NB4 (cell line): Measurements from ENCODE around the gene CFAP299.
"Not testable (repeated sequence)": the region's sequence is repeated elsewhere in the genome, so short reads cannot be mapped to it uniquely, and the experiment has no call there.

Source experiments
- DNase-seq: peaks from one replicate; pipeline ENCODE4 v3.0.0; 2010; ENCODE audit warnings: low read depth
- H3K4me3 ChIP-seq: one replicate; pipeline ENCODE4 v1.5.1; 2011; ENCODE audit warnings: mild to moderate bottlenecking, low read depth, low read length, moderate library complexity
- CTCF ChIP-seq: IDR thresholded peaks from one replicate; pipeline ENCODE4 v1.5.1; 2012; ENCODE audit warnings: low read depth, low read length
- MYC ChIP-seq: IDR thresholded peaks from 2 replicates; pipeline ENCODE4 v1.6.1; 2011; ENCODE audit warnings: low read depth, low read length
- POLR2A ChIP-seq: IDR thresholded peaks from 2 replicates; pipeline ENCODE4 v1.6.1; 2011; ENCODE audit warnings: mild to moderate bottlenecking; ENCODE audit not compliant: insufficient read length; ENCODE audit errors: extremely low read depth
- TF ChIP-seq, protein P1 (sequence below): IDR thresholded peaks from 2 replicates; pipeline ENCODE4 v1.6.1; 2011; ENCODE audit warnings: low read depth, low read length

Gene CFAP299

DNA sequence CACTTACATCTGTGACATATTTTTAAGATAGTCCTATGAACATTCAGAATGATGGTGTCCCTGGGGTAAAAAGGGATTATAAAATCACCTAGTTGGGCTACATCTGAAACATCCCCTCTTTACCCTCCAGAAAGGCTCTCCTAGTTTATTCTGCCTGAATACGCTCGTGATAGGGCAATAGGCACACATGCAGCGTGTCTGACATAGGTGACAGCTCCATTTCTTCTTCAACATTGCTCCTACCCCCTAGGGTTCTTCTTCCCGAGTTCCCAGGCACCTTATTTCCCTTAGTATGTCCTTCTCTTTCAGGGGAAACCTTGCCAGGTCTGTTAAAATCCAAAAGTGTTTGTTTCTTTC, 27.1 kb upstream of the CFAP299 start:
- DNase-seq, result no peak
- no peak overlapping the region for H3K4me3 ChIP-seq
- no peak for TF ChIP-seq MYC
- TF ChIP-seq, protein P1, sequence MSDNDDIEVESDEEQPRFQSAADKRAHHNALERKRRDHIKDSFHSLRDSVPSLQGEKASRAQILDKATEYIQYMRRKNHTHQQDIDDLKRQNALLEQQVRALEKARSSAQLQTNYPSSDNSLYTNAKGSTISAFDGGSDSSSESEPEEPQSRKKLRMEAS, result no peak
- TF ChIP-seq POLR2A, result no peak
- TF ChIP-seq CTCF, result no peak

DNA sequence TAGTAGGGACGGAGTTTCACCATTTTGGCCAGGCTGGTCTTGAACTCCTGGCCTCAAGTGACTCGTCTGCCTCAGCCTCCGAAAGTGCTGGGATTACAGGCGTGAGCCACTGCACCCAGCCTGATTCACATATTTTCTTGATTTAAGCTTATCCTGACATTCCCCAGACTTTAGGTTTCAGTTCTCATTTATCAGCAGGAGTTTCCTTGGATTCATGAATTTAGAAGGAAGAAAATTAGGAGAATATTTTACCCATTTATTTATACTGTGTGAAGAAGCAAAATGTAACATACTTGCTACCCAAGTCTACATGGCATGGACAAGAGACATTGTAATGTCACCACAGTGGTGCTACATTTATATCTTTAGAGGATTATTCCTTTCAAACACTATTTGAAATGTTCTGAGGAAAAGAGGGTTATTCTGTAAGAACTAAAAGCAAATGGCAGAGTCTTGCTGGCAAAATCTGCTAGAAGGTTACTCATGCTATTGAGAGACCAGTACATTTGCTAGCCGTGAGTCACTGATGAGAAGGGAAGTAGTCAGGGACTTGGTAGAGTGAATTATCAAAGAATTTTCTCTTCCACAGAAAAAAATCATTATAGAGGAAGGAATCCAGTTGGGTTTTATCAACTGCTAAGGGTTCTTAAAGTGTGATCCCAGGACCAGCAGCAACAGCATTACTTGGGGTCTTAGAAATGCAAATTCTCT, 26.1 kb upstream of the CFAP299 start:
- no peak overlapping the region for H3K4me3 ChIP-seq
- DNase-seq, result peak; percentile 10
- no peak for TF ChIP-seq MYC
- TF ChIP-seq POLR2A, result no peak

DNA sequence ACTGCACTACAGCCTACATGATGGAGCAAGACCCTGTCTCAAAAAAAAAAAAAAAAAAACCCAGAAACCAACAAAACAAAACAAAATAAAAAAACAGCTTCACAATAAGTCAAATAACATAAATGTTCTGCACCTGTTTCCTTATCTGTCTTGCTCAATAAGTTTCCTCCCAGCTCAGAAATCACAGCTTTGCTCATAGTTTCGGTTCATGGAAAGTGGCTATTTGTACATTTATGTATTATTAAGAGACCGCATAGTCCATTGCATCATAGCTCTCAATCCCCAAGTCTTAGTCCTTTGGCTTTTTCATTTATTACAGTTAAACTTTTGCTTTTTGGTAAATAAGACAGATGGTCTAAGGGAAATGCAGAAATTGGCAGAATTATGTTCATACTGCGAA, 24.4 kb upstream of the CFAP299 start:
- no peak for DNase-seq
- TF ChIP-seq POLR2A (no peak), CTCF (no peak), MYC (no peak)
- TF ChIP-seq, protein P1, result no peak
- no peak overlapping the region for H3K4me3 ChIP-seq

DNA sequence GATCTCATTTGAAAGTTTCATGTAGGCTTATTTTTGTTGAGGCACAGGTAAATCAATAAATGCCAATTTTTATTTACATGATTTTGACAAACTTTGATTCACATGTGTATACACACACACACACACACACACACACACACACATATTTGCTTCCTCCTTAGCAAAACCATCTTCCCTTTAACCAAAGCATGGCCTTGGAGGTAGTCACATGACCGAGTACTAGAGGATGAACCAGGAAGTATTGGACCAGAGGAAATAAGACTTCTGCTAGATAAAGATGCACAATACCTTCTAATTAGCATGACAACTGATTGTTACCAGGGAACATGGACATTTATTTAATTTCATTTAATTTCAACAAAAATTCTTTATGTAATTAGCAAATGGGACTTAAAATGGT, 23.4 kb upstream of the CFAP299 start:
- H3K4me3 ChIP-seq, result no peak overlapping the region
- TF ChIP-seq CTCF (no peak), MYC (no peak), POLR2A (no peak)
- TF ChIP-seq, protein P1, result no peak
- DNase-seq, result peak; percentile 5

GRCh38 chr4:80313627-80314026, 21.9 kb upstream of the CFAP299 start:
- no peak for TF ChIP-seq POLR2A
- TF ChIP-seq MYC, result no peak
- TF ChIP-seq CTCF, result no peak
- TF ChIP-seq, protein P1, result no peak
- H3K4me3 ChIP-seq, result no peak overlapping the region
- no peak for DNase-seq

DNA sequence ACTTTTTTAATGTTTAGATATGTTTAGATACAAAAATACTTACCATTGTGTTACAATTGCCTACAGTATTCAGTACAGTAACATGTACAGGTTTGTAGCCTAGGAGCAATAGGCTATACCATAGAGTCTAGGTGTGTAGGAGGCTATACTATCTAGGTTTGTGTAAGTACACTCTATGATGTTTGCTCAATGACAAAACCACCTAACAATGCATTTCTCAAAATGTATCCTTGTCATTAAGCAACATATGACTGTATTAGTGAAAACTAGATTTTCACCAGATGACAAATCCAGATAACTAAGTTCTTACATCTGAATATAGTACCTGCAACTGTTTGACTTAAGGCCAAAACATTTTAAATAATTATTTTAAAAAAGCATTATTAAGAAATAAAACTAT, 19.7 kb upstream of the CFAP299 start:
- not testable (repeated sequence) for H3K4me3 ChIP-seq, DNase-seq

DNA sequence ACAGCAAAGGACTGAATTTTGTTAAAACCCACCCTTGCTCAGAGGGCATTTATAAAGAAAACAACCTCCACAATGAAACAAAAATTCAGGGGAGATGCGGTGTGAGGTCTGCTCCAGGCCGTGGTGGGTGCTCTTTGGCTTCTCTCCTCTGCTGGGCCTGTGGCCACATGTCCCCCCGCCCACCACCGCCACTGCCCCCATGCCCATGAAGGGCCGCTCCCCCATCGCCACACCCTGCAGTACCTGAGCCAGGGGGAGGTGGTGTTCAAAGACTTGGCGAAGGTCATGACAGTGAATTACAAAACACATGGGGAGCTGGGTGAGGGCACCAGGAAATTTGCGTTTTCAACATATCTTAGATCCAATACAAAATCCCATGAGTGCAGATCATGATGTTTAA, 14.2 kb upstream of the CFAP299 start:
- TF ChIP-seq, protein P1, result no peak
- no peak for TF ChIP-seq POLR2A
- no peak for TF ChIP-seq CTCF
- H3K4me3 ChIP-seq, result no peak overlapping the region
- DNase-seq, result no peak
